ENCODE measurements around the gene TVP23C. TPM values are rescaled to one million over a fixed set of nuclear protein-coding genes. Genes with fewer than 3 reads are reported as not detected.

The TVP23C gene
- total RNA-seq, 8 experiments from 2014 or later = 10.4 to 60.5 (median 23.0) TPM

DNA sequence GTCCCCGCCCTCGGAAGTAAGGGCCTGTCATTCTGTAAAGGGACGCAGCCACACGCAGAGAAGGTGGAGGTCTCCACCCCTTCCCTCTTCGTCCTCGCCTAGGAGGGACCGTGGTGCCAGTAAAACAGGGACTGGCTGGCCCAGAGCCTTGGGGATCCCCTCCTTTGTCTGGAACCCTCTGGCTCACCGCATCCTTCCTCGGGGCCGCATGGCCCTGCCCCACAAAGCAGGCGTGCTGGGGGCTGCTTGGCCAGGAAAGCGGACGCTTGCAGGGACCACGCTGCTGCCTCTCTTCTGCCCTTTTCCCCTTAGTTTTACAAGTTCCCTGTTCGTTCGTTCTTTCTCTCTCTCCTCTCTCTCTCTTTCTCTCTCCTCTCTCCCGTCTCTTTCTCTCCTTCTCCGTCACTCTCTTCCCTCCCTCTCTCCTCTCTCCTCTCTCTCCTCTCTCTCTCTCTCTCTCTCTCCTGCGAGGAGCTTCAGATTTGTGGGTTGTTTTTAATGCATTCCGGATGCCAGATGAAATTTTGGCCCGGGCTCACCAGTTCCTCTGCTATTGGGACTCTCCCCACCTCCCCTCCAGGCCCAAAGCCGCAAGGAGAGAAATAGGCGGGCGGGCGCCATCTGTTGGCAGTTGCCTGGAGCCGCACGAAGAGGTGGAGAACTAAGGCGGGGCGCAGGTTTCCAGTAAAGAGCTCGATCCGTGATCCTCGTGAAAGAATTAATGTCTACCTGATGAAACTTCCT is 60.7 kb downstream of the TVP23C start:
- H3K4me1 ChIP-seq (replicated peaks in 1 of 2) = no peaks in the 10 kb centered on the region
- 4 to 96% (median 39%) methylated on average over 3 to 19 of the region's 32 CpGs for WGBS, 10 experiments
- in situ Hi-C loops (cut with MboI; ENCODE audit: low pct_unique_long_range_greater_than_20kb in 2 of 9, low sequenced_read_pairs in 9 of 9, unreplicated experiment in 9 of 9) = loop anchor here in 6 of 9 experiments (5.0 to 25.0 kb wide), 4 partner anchors 90 to 248 kb away; partner anchors contain the start of gene PMP22 (in 1 of the 6)
- peak; percentile 62 to 98 (median 84) for ATAC-seq (replicated peaks in 6 of 8)
- H3K27ac ChIP-seq = no peak overlapping the region
- no peak overlapping the region for H3K4me3 ChIP-seq

DNA sequence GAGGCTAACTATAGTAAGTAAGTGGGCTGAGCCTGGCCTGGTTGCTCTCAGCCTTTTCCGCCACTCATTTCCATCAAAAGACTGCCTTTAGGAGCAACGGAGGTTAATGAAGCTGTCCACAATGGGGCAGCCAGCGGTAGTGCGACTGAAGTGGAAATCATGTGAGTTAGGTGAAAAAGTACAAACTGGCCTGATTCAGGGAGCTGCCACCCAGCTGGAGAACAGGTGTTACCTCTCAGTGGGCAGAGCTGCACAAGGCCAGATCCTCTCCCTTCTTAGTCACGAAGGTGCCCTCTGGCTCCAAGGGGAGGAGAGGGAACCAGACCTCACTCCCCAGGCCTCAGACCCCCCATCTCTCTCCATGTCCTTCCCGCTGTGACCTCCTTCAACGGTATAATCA is 61.5 kb downstream of the TVP23C start:
- Histone ChIP-seq H3K4me1 (replicated peaks in 1 of 2) (no peaks in the 10 kb centered on the region), H3K27ac (no peak overlapping the region), H3K4me3 (no peak overlapping the region)
- WGBS, 10 experiments = 73 to 100% (median 90%) methylated on average over 1 to 7 of the region's 7 CpGs; no CpG with 5 or more reads in 1 of the 10 experiments
- ATAC-seq (replicated peaks in 6 of 8) = no peak
- in situ Hi-C loops (cut with MboI; ENCODE audit: low pct_unique_long_range_greater_than_20kb in 2 of 9, low sequenced_read_pairs in 9 of 9, unreplicated experiment in 9 of 9) = loop anchor here in 6 of 9 experiments (5.0 to 25.0 kb wide), 4 partner anchors 89 to 247 kb away; partner anchors contain the start of gene PMP22 (in 1 of the 6)

DNA sequence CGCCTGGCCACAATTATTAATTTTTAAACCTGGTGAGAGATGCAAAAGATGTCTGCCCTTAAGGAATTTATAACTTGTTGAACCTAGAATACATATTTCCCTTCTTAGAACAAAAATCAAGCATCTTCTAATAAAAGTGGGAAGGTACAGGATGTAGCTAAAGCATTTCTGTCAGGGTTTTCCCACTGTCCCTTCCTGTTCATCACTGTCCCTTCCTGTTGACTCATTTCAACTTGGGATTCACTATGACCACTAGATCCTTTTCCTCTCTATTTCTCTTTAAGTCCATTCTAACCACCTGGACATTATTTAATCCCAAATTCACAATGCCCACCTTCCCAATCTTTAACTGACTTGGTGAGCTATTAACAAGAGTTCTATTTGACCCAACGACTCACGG is 62.0 kb downstream of the TVP23C start:
- no peak overlapping the region for H3K27ac ChIP-seq
- 0 to 100% (median 60%) methylated on average over 1 to 3 of the region's 3 CpGs; no CpG with 5 or more reads in 1 of the 10 experiments for WGBS, 10 experiments

DNA sequence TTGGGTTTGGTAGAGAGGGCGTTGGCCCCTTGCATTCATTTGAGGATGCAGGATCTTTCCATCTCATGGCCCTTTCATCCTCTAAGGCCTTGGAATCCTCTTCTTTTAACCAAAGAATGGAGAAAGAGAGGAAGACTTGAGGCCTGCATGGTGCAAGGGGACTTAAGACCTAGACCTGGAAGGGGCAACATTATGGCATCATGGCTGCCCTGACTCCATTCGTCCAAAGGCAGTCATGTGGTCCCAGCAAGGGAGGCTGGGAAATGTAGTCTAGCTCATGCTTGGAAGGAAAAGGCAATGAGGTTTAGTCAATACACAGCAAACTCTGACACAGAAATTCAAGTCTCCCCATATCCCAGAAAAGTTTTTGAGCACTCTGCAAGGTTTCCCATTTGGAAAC is 65.2 kb downstream of the TVP23C start:
- no peak overlapping the region for H3K27ac ChIP-seq
- in situ Hi-C loops (cut with MboI; ENCODE audit: low pct_unique_long_range_greater_than_20kb in 2 of 9, low sequenced_read_pairs in 9 of 9, unreplicated experiment in 9 of 9) = no loop called here
- 38 to 85% (median 67%) methylated on average over 1 to 2 of the region's 2 CpGs; no CpG with 5 or more reads in 6 of the 10 experiments for WGBS, 10 experiments
- ATAC-seq (replicated peaks in 6 of 8) = peak in 2 of 8 experiments; percentile 45 to 54
- no peaks in the 10 kb centered on the region for H3K4me1 ChIP-seq (replicated peaks in 1 of 2)
- no peak overlapping the region for H3K4me3 ChIP-seq

More for the DNA sequence above, 62.0 kb downstream of the TVP23C start:
- no peak for ATAC-seq (replicated peaks in 6 of 8)
- in situ Hi-C loops (cut with MboI; ENCODE audit: low pct_unique_long_range_greater_than_20kb in 2 of 9, low sequenced_read_pairs in 9 of 9, unreplicated experiment in 9 of 9) = loop anchor here in 6 of 9 experiments (5.0 to 25.0 kb wide), 4 partner anchors 89 to 246 kb away; partner anchors contain the start of gene PMP22 (in 1 of the 6)
- no peak overlapping the region for H3K4me3 ChIP-seq
- H3K4me1 ChIP-seq (replicated peaks in 1 of 2) = no peaks in the 10 kb centered on the region

DNA sequence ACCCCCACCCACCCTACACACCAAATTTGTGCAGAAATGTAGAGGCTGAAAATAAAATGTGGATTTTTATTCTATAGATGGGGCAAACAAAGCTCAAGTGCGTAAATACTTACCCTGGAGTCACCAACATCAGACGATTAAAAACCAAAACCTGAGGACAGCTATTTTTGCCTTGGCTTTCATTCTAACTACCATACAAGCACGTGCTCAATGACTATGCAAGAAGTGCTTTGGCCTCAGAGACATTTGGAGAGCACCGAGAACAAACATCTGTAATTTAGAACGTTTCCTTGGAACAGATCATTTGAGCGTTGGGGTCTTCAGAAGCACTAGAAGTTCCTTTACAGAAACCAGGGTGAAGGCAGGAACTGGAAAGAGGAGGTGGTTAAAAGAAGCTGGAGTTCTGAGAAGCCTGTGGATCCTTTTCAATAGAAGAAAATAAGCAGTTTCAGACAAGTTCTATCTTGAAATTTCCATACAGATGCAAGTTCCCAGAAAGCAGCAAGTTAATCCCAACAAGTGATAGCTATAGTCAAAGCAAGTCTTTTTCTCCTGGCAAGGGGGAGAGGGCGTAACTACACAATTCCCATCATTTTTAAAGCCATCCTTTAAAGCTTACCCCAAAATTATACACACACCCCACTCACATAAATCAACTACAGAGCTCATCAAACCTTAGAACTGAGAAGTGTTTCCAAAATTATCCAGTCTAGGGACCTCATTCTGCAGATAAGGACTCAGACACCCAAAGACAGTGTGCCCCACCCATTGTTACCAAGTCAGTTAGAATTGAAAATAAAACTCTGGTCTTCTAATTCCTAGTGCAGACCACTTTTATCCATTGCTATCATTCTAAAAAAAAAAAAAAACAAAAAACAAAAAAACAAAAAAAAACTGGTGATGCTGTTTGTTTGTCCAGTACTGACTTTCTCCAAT is 66.3 kb downstream of the TVP23C start:
- Histone ChIP-seq H3K4me3 (no peak overlapping the region), H3K27ac (no peak overlapping the region), H3K4me1 (replicated peaks in 1 of 2) (no peaks in the 10 kb centered on the region)
- 20 to 97% (median 79%) methylated on average over 2 to 7 of the region's 7 CpGs; no CpG with 5 or more reads in 2 of the 10 experiments for WGBS, 10 experiments
- in situ Hi-C loops (cut with MboI; ENCODE audit: low pct_unique_long_range_greater_than_20kb in 2 of 9, low sequenced_read_pairs in 9 of 9, unreplicated experiment in 9 of 9) = no loop called here
- ATAC-seq (replicated peaks in 6 of 8) = peak in 1 of 8 experiments; percentile 58

DNA sequence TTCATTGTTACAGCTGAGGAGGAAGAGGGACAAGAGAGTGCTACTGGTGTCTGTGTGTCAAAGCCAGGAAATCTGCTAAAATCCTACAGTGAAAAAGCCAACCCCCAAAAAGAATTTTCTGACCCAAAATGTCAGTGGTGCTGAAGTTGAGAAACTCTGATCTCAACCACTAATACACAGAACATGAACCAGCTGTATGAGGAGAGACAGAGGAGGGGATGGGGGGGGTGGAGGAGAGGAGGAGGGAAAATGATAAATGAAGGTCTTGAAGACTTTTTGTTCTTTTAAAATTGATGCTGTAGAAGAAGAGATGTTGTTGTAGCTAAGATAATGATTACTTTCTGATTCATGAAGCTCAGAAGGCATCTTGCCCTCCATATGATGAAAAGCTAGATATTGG is 68.5 kb downstream of the TVP23C start:
- no peak overlapping the region for H3K27ac ChIP-seq
- no peak for ATAC-seq (replicated peaks in 6 of 8)
- in situ Hi-C loops (cut with MboI; ENCODE audit: low pct_unique_long_range_greater_than_20kb in 2 of 9, low sequenced_read_pairs in 9 of 9, unreplicated experiment in 9 of 9) = no loop called here

DNA sequence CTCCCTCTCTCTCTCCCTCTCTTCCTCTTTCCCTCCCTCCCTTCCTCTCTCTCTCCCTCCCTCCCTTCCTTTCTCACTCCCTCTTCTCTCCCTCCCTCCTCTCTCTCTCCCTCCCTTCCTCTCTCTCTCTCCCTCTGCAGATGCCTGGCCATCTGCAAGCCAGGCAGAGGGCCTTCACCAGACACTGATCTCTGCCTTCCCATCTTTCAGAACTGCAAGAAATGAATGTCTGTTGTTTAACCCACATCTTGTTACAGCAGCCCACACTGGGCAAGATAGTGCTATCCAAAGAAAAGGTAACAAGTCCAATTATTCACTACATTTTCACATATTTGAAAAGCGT is 69.6 kb downstream of the TVP23C start:
- WGBS, 10 experiments = 0% methylated on average over 1 of the region's 1 CpG; no CpG with 5 or more reads in 7 of the 10 experiments
- no peak overlapping the region for H3K4me3 ChIP-seq
- in situ Hi-C loops (cut with MboI; ENCODE audit: low pct_unique_long_range_greater_than_20kb in 2 of 9, low sequenced_read_pairs in 9 of 9, unreplicated experiment in 9 of 9) = no loop called here
- H3K27ac ChIP-seq = no peak overlapping the region
- no peak for ATAC-seq (replicated peaks in 6 of 8)
- H3K4me1 ChIP-seq (replicated peaks in 1 of 2) = no peaks in the 10 kb centered on the region

More for the DNA sequence above, 68.5 kb downstream of the TVP23C start:
- Histone ChIP-seq H3K4me3 (no peak overlapping the region), H3K4me1 (replicated peaks in 1 of 2) (no peaks in the 10 kb centered on the region)

DNA sequence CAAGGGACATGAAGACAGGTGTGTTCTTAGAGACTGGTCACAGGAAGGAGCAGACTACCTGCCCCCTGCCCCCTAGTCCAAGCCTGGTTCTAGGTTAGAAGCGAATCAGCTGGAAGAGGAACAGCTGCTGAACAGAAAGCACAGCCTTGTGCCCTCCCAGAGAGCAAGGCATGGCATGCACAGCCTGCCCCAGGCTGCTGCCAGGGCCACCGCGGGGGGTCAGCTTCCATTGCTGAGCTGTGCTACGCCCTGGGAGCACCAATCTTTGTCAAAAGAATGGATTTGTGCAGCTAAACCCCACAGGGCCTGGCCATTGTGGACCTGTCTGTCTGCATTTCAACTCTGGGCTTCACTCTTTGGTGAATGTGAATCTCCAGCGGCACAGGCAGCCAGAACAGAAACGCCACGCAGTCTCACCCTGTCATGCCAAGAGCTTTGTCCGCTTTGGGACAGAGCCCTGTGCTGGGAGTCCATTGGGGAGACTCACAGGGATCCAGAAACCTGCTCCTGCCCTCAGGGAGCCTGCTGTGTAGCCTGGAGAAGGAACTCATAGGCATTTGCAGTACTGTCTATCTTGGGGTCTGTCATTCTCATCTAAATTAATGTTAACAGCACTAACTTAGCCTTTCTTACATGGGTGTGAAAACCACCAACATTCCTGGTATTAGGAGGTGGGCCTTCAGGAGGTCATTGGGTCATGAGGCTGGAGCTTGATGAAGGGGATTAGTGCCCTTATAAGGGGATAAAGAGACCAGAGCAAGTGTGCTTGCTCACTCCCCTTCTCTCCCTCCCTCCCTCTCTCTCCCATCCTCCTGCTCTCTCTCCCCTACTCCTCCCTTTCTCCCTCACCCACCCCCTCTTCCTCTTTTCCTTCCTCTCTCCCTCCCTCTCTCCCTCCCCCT is 70.2 kb downstream of the TVP23C start:
- Histone ChIP-seq H3K27ac (no peak overlapping the region), H3K4me3 (no peak overlapping the region), H3K4me1 (replicated peaks in 1 of 2) (no peaks in the 10 kb centered on the region)
- peak in 1 of 8 experiments; percentile 7 for ATAC-seq (replicated peaks in 6 of 8)
- in situ Hi-C loops (cut with MboI; ENCODE audit: low pct_unique_long_range_greater_than_20kb in 2 of 9, low sequenced_read_pairs in 9 of 9, unreplicated experiment in 9 of 9) = no loop called here
- 90 to 100% (median 100%) methylated on average over 1 to 8 of the region's 8 CpGs; no CpG with 5 or more reads in 4 of the 10 experiments for WGBS, 10 experiments

DNA sequence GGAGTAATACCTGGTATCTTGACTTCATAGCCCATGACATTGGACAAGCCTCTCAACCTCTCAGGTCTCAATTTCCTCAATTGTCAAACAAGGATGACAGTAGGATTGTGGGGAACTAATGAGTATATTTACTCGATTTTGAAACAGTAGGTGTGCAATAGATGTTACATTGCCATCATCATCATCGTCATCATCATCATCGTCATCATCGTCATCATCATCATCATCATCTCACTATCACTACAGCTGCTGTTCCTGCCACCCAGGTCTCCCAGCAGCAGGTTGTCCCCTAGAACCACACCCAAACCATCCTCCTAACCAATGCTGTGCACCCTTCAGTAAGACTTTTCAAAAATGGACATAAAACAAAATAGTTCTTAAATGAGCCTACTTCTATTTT is 71.1 kb downstream of the TVP23C start:
- Histone ChIP-seq H3K27ac (no peak overlapping the region), H3K4me3 (no peak overlapping the region), H3K4me1 (replicated peaks in 1 of 2) (no peaks in the 10 kb centered on the region)
- WGBS, 10 experiments = 83 to 100% (median 92%) methylated on average over 1 to 4 of the region's 4 CpGs; no CpG with 5 or more reads in 3 of the 10 experiments
- no peak for ATAC-seq (replicated peaks in 6 of 8)
- in situ Hi-C loops (cut with MboI; ENCODE audit: low pct_unique_long_range_greater_than_20kb in 2 of 9, low sequenced_read_pairs in 9 of 9, unreplicated experiment in 9 of 9) = no loop called here

DNA sequence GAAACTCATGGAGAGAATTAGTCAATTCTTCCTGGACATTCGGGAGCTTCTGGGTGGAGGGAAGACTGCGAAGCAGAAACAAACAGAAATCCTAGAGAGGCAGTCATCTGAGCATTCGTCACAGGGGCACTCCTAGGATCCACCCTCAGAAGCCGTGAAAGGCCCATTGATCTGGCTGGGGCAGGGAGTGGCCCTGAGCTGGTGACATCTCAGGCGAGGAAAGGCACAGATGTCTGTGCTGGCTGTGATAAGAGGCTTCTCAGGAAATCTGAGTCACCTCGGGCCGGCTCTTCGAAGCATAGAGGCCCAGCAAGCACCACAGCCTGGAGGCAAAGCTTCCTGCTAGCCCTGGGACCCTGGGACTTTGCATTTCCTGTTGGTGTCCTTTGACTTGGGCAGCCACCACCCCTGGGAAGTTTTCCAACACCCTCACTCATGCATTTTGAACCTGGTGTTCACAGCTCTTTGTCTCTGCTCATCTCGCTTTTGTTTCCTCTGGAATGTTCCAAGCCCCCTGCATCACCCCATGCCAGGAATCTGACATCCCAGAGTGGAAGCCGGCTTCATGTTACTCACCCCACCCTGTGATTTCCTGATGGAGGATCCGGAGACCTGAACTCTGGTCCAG is 72.5 kb downstream of the TVP23C start:
- in situ Hi-C loops (cut with MboI; ENCODE audit: low pct_unique_long_range_greater_than_20kb in 2 of 9, low sequenced_read_pairs in 9 of 9, unreplicated experiment in 9 of 9) = no loop called here
- 0 to 86% (median 41%) methylated on average over 1 to 7 of the region's 11 CpGs; no CpG with 5 or more reads in 3 of the 10 experiments for WGBS, 10 experiments
- ATAC-seq (replicated peaks in 6 of 8) = peak; percentile 67 to 94 (median 90)
- H3K4me3 ChIP-seq = no peak overlapping the region
- no peak overlapping the region for H3K27ac ChIP-seq
- H3K4me1 ChIP-seq (replicated peaks in 1 of 2) = no peaks in the 10 kb centered on the region

DNA sequence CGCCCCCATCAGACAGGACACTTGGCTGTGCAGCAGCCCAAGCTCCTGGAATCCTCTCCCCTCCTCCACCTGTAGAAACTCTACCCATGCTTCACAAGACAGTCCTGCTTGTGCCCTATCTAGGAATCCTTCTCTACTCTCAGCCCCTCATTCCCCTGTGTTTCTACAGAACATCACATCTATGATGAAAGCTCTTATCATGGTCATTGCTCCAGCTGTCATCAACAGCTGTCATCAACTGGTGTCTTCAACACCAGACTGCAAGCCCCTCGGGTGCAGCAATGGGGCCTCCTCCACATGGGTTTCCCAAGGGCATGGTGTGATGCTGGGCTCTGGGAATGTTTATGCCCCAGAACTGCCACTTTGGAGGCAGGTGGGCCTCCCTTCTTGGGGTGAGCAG is 74.7 kb downstream of the TVP23C start:
- in situ Hi-C loops (cut with MboI; ENCODE audit: low pct_unique_long_range_greater_than_20kb in 2 of 9, low sequenced_read_pairs in 9 of 9, unreplicated experiment in 9 of 9) = no loop called here
- 90 to 100% methylated on average over 2 of the region's 2 CpGs; no CpG with 5 or more reads in 8 of the 10 experiments for WGBS, 10 experiments

DNA sequence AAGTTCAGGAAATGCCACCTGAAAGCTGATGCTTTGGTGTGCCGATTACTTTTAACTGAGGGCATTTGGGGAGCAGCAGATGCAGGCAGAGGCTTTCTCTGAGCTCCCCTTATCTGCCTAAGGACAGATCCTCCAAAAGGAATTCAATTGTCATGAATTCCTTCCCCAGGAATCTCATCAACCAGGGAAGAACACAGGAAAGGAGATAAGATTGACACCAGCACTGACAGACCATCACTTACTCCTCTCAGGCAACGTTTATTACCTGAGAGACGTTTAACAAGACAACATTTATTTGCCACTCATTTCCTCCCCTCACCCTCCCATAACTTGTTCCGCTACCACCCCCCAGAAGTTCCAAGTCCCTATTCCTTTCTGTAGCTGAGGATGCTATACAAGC is 78.2 kb downstream of the TVP23C start:
- H3K4me3 ChIP-seq = no peak overlapping the region
- in situ Hi-C loops (cut with MboI; ENCODE audit: low pct_unique_long_range_greater_than_20kb in 2 of 9, low sequenced_read_pairs in 9 of 9, unreplicated experiment in 9 of 9) = no loop called here
- 47 to 82% (median 69%) methylated on average over 2 to 4 of the region's 4 CpGs; no CpG with 5 or more reads in 4 of the 10 experiments for WGBS, 10 experiments
- no peak overlapping the region for H3K27ac ChIP-seq
- no peak for ATAC-seq (replicated peaks in 6 of 8)
- H3K4me1 ChIP-seq (replicated peaks in 1 of 2) = no peaks in the 10 kb centered on the region

More for the DNA sequence above, 74.7 kb downstream of the TVP23C start:
- ATAC-seq (replicated peaks in 6 of 8) = no peak
- H3K4me3 ChIP-seq = no peak overlapping the region
- no peak overlapping the region for H3K27ac ChIP-seq
- H3K4me1 ChIP-seq (replicated peaks in 1 of 2) = no peaks in the 10 kb centered on the region
